Activated naive CD4-positive, alpha-beta T cell treated with anti-CD3 and anti-CD28 coated beads, Interleukin-2, amount 50 U/mL, for 16 hours (primary cell): ENCODE data around the gene ZBTB22.
A peak's percentile ranks its signal among the peaks of the same experiment; 100 is the strongest.
"Not testable (repeated sequence)": the region's sequence is repeated elsewhere in the genome, so short reads cannot be mapped to it uniquely, and the experiment has no call there.

ENCODE experiments used
- DNase-seq: peaks from one replicate; pipeline ENCODE4 v3.0.0-alpha.2; 2020

Gene ZBTB22, protein sequence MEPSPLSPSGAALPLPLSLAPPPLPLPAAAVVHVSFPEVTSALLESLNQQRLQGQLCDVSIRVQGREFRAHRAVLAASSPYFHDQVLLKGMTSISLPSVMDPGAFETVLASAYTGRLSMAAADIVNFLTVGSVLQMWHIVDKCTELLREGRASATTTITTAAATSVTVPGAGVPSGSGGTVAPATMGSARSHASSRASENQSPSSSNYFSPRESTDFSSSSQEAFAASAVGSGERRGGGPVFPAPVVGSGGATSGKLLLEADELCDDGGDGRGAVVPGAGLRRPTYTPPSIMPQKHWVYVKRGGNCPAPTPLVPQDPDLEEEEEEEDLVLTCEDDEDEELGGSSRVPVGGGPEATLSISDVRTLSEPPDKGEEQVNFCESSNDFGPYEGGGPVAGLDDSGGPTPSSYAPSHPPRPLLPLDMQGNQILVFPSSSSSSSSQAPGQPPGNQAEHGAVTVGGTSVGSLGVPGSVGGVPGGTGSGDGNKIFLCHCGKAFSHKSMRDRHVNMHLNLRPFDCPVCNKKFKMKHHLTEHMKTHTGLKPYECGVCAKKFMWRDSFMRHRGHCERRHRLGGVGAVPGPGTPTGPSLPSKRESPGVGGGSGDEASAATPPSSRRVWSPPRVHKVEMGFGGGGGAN

DNA sequence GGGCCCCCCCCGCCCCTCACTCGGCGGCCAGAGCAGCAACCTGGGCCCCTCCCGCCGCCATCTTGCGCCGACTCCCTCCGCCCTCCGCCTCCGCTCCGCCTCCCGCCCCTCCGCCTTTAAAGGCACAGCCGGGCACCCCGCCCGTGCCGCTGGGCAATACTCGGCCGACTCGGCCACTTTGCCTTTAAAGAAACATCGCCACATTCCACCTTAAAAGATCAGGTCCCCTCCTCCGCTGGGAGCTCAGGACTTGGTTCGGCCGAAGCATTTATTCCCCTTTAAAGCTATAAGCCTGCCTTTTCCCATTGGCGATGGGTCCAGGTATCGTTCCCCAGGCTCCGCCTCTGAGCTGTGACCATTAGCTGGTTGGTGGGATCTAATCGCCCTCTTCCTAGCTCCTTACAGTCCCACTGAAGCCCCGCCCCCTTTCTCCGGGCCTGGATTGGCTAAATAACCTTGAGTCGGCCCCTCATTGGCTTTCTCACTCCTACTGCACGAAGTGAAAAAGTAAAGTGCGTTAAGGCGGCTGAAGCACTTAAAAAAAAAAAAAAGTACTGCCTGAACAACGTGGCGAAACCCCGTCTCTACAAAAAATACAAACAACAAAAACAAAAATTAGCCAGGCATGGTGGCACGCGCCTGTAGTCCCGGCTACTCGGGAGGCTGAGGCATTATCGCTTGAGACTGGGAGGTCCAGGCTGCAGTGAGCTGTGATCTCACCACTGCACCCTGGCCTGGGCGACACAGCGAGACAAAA is at the start of gene ZBTB22:
ZBTB22 (minus strand) TSS at position 76 of the 757 bp plus-strand sequence. CDS start 828 bp downstream, outside the sequence.
- peak; percentile 95 for DNase-seq

DNA sequence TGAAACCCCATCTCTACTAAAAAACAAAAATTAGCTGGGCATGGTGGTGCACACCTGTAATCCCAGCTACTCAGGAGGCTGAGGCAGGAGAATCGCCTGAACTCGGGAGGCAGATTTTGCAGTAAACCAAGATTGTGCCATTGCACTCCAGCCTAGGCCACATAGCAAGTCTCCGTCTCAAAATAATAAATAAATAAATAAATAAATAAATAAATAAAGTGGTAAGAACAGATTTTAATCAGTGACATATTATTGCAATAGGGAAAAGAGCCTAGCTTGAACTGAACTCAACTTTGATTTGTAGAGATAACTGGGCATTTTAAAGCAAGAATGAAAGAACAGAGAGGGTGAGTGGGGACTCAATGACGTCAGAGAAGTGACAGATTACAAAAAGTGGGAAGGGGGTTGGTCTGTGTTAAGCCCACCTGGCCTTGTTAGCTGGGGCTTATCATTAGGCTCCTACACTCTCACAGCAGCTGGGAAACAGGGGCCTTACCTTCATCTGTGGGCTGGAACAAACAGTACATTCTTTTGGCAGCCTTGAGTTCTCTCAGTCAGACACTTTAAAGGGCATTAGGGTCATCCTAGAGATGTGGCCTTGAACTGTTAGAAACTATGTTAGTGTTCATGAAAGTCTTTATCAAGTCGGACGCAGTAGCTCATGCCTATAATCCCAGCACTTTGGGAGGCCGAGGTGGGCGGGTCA is 49.6 kb upstream of the ZBTB22 start:
- no peak for DNase-seq

DNA sequence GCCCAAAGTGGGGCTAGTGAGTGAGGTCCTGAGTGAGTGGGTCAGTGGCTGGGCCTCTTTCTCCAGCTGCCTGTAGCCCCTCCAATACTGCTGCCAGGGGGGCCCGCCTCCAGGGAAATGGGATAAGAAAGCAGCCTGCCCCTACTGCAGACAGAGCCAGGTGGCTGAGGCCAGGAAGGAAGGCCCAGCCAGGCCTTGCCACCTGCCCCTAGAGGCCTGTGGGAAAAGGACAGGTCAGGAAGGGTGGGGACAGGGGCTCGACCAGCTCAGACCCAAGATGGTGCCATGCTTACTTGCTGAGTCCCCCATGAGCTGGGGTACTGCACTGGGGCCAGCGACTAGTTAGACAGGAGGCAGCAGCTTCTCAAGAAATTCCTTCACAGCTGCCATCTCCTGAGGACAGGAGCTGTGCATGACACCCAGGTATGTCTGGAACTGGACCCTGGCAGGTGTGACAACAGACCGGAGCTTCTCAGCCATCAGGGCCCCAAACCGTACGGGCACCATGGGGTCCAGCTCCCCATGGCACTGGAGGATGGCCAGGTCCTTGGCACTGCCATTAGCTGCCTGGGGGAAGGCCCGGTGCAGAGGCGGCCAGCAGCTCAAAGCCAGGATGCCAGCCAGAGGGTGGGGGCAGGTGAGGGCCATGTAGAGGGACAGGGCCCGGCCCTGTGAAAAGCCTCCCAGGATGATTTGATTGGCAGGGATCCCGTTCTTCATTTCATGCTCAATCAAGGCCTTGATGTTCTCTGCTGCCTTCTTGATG is 47.8 kb upstream of the ZBTB22 start:
- DNase-seq, result not testable (repeated sequence)

DNA sequence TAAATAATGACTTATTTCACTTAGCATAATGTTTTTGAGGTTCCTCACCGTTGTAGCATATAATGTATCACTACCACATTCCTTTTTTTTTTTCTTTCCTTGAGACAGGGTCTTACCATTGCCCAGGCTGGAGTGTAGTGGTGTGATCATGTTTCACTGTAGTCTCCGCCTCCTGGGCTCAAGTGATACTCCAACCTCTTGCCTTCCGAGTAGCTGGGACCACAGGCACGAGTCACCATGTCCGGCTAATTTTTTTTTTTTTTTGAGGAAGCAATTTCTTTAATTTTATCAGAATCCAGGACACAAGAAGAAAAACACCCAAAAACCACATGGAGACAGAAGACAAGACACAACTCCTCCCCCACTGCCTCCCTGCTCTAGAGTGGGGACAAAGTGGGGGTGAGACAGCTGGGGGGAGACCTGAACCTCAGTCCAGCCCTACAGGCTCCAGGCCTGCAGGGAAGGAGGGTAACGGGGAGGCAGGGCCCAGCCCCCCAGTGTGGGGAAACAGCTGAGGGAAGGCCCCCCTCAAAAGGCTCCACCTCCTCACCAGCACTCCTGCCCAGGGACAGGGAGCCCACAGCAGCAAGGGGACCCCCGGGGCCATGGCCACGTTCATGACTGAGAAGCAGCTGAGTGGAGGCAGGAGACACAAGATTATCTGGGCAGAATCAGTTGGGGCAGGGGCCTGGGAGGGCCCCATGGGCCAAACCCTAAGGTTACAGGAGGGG is 47.1 kb upstream of the ZBTB22 start:
- DNase-seq, result not testable (repeated sequence)

DNA sequence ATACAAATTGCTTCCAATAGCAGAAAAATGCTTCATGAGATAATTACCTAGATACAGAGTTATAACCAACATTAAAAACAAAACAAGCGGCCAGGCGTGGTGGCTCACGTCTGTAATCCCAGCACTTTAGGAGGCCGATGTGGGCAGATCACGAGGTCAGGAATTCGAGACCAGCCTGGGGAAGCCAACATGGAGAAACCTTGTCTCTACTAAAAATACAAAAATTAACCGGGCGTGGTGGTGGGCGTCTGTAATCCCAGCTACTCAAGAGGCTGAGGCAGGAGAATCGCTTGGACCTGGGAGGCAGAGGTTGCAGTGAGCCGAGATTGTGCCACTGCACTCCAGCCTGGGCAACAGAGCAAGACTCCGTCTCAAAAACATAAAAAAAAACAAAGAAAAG is 45.9 kb upstream of the ZBTB22 start:
- not testable (repeated sequence) for DNase-seq

DNA sequence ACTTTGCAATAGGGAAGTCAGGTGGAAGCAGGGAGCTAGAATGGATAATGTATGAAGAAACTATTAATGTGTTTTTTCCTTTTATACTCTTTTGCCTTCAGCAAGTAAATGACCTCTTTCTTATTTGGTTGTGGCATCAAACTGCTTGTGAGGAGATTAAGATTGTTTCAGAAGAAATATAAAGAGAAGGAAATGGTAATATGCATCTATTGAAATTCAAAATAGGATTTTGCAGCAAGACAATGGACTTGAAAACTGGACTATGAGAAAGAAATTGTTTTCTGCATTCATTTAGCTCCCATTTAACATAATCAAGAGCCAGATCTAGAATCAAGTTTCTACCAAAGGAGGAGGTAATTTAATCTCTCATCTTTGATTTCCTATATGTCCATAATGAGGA is 41.8 kb upstream of the ZBTB22 start:
- DNase-seq, result no peak

DNA sequence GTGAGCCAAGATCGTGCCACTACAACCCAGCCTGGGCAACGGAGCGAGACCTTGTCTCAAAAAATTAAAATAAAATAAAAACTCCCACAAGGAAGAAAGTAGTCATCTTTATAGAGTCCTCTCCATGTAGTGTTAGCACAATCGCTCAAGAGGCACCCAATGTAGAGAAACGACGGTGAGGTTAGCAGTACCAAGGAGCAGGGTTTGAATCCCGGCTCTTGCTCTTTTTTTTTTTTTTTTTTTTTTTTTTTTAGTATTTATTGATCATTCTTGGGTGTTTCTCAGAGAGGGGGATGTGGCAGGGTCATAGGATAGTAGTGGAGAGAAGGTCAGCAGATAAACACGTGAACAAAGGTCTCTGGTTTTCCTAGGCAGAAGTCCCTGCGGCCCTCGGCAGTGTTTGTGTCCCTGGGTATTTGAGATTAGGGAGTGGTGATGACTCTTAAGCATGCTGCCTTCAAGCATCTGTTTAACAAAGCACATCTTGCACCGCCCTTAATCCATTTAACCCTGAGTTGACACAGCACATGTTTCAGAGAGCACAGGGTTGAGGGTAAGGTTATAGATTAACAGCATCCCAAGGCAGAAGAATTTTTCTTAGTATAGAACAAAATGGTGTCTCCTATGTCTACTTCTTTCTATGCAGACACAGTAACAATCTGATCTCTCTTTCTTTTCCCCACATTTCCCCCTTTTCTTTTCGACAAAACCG is 39.8 kb upstream of the ZBTB22 start:
- not testable (repeated sequence) for DNase-seq

DNA sequence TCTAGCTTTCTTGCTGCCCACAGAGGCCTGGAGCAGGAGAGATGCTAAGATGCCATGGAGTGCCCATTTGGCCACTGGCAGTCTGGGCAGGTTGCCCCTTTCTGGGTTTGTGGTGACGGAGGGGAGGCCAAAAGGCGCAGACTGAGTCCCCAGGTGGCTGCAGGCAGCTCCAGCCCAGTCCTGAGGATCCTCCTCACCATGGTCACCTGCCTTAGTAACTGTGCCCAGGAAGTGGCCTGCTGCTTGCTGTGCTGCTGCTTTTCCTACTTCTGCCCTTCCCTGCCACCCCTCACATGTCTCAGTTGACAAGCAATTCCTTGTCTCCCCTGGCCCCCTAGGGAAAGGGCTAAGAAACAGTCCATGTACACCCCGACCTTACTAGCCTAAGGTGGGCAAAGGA is 38.8 kb upstream of the ZBTB22 start:
- DNase-seq, result no peak

DNA sequence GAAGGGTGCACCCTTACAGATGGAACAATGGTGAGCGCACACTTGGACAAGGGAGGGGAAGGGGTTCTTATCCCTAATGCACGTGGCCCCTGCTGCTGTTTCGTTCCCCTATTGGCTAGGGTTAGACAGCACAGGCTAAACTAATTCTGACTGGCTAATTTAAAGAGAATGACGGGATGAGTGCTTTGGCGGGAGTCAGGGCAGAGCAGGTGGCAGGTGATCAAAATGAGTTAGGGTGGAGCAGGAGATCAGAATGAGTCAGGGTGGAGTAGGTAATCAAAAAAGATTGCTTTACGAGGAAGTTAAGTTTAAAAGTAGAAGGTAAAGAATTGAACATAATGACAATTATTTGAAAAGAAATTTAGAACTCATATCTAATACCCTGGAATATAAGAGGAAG is 38.3 kb upstream of the ZBTB22 start:
- not testable (repeated sequence) for DNase-seq

DNA sequence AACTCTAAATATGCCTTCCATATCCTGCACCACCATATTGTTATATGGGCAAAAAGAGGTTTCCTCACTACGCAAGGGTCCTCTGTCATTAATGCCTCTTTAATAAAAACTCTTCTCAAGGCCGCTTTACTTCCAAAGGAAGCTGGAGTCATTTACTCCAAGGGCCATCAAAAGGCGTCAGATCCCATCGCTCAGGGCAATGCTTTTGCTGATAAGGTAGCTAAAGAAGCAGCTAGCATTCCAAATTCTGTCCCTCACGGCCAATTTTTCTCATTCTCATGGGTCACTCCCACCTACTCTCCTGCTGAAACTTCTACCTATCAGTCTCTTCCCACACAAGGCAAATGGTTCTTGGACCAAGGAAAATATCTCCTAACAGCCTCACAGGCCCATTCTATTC is 30.3 kb upstream of the ZBTB22 start:
- DNase-seq, result no peak

DNA sequence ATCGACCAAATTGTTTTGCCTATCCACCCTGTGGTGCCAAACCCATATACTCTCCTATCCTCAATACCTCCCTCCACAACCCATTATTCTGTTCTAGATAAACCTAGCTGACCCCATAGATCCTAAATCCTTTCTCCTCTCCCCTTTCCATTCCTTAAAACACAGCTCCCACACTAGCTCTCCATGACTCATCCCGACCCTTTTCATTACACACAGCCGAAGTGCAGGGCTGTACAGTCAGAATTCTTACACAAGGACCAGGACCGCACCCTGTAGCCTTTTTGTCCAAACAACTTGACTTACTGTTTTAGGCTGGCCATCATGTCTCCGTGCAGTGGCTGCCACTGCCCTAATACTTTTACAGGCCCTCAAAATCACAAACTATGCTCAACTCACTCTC is 29.4 kb upstream of the ZBTB22 start:
- not testable (repeated sequence) for DNase-seq

DNA sequence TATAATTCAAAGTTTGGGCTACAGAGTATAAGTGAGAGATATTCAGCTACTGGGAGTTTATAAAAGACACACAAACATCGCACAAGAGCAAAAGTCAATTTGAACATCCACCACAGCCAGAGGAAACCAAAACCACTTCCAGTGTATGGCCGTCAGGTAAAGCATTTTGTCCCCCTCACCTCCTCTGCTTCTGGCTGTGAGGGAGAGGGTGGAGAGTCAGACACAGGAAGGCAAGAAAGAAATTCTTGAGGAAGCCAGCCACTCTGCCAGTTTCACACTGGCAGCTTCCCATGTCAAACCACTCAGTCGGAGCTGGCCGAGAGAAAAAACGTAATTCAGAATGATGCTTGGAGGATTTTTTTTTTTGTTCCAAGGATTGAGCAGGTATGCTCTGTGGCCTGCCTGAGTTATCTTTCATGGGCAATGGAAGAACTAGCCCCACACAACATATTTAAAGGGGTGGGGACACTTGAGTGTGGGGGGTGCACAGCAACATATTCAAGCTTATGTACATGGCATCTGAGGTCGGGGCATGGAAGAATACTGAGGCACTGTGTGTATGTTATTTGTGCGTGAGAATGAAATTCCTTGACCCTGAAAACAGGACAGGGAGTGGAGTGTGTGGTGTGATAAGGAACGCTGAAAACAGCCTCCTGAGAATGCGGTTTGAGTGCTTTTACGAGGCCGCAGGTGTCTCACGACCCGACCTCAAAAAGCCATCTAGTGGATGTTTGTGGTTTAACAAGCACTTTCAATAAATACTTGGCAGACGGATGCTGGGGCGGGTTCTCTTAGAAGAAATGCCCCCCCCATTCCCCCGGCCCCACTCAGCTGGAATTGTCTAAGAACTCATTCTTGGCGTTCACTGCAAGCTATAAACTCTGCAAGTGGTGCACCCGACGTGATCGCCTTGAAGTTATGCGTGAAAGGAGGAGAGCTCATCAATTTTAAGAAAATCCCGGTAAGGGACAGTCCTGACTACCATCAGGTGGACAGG is 27.5 kb upstream of the ZBTB22 start:
- peak; percentile 60 for DNase-seq

DNA sequence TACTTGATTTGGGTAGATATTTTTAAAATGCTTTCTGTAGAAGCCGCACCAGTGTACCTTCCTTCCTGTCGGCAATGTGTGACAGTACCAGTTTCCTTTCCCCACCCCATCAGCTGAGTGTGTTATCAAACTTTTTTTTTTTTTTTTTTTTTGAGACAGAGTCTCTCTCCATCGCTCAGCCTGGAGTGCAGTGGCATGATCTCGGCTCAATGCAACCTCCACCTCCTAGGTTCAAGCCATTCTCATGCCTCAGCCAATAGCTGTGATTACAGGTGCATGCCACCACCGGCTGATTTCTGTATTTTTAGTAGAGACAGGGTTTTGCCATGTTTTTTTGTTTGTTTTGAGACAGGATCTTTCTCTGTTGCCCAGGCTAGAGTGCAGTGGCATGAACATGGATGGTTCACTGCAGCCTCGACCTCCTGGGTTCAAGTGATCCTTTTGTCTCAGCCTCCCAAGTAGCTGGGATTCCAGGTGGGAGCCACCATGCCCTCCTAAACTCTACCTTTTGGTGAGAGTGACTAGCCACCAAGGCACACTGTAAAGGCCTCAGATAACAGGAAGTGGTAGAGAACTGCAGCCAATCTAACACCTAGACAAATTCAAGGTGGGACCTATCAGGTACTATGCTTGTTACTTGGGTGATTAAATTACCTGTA is 26.5 kb upstream of the ZBTB22 start:
- DNase-seq, result peak; percentile 23

DNA sequence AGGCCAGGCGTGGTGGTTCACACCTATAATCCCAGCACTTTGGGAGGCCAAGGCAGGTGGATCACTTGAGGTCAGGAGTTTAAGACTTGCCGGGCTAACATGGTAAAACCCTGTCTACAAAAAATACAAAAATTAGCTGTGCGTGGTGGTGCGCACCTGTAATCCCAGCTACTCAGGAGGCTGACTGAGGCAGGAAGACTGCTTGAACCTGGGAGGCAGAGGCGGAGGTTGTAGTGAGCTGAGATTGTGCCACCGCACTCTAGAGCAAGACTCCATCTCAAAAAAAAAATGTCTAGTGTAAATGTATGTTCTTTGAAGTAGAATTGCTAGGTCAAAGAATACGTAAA is 26.0 kb upstream of the ZBTB22 start:
- DNase-seq, result not testable (repeated sequence)

DNA sequence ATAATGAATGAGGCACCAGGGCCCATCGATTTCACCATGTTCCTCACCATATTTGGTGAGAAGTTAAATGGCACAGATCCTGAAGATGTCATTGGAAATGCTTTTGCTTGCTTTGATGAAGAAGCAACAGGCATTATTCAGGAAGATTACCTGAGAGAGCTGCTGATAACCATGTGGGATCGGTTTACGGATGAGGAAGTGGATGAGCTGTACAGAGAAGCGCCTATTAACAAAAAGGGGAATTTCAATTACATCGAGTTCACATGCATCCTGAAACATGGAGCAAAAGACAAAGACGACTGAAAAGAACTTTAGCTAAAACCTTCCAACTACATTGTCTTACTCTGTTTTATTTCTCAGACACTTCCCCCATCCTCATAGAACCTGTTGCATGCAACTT is 21.6 kb upstream of the ZBTB22 start:
- no peak for DNase-seq

DNA sequence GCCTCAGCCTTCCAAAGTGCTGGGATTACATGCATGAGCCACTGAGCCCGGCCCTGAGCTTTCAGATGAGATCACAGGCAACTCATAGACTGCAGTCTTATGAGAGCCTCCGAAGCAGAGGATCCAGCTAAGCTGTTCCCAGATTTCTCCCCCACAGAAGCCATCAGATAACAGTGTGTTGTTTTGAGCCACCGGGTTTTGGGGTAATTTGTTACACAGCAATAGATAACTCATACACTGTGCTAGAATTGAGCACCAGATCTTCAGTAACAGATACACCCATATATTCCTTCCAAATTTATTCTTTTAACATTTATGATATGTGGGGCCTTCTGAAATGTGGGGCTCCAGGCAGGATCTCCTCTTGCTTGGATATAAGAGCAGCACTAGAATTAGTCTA is 19.0 kb upstream of the ZBTB22 start:
- no peak for DNase-seq

DNA sequence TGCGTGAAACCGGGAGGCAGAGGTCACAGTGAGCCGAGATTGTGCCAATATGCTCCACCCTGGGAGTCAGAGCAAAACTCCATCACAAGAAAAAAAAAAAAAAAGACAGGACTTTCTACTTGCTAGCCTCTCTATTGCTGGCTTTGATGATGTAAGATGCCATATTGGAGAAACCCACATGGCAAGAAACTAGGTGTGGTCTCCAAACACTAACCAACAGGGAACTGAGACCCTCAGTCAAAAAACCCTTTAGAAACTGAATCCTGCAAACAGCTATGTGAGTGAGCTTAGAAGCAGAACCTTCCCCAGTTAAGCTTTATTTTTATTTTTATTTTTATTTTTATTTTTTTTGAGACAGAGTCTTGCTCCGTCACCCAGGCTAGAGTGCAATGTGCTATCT is 18.4 kb upstream of the ZBTB22 start:
- no peak for DNase-seq

DNA sequence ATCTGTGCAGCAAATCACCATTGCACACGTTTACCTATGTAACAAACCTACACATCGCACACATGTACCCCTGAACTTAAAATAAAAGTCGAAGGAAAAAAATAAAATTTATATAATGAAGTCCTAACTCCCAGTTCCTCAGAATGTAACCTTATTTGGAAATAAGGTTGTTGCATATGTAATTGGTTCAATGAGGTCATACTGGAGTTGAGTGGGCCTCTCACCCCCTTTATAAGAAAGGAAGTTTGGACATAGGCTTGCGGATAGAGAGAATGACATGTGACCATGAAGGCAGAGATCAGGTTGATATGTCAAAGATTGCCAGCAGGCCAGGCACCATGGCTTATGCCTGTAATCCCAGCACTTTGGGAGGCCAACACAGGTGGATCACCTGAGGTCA is 16.1 kb upstream of the ZBTB22 start:
- DNase-seq, result no peak

DNA sequence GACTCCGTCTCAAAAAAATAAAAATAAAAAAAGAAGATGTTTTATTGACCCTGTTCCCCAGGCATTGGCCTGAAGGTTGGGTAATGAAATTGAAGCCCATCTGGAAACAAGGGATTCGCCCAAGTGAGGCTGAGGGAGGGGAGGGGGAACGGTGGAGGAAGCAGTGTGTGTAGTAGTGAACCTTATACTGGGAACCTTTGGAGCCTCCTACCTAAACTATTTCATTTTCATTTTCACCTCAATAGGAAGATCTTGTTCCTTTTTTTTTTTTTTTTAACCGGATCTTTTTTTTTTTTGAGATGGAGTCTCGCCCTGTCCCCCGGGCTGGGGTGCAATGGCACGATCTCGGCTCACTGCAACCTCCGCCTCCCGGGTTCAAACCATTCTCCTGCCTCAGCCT is 13.2 kb upstream of the ZBTB22 start:
- DNase-seq, result no peak
